ENCODE measurements around the gene TECPR2.
"Not testable (repeated sequence)": the region's sequence is repeated elsewhere in the genome, so short reads cannot be mapped to it uniquely, and the experiment has no call there.

Gene TECPR2

GRCh38 chr14:102548616-102549240 lies 186.0 kb downstream of the TECPR2 start:
- FAIRE-seq (no peak), DNase-seq (ENCODE audit: insufficient read length, low spot score) (no peak)
- no peak for TF ChIP-seq CTCF (IDR thresholded peaks at IDR 0.05; ENCODE audit: insufficient read depth, missing control alignments)

- not testable (repeated sequence) for FAIRE-seq; DNase-seq (ENCODE audit: insufficient read length, low spot score)
Measured at GRCh38 chr14:102550927-102551401, 188.2 kb downstream of the TECPR2 start.

Measured in D721Med (cell line).